ENCODE measurements around the gene MAP3K2.
A peak's percentile ranks its signal among the peaks of the same experiment; 100 is the strongest.

The MAP3K2 gene

GRCh38 chr2:127302168-127302567 is 85.6 kb downstream of the MAP3K2 start:
- H3K9ac ChIP-seq (ENCODE audit: low read depth, low read length): no peak overlapping the region
- H3K4me1 ChIP-seq (ENCODE audit: insufficient read depth, low read length): no peaks in the 10 kb centered on the region
- peaks cover 18% of the 10 kb centered on the region for H3K36me3 ChIP-seq (ENCODE audit: insufficient read depth, low read depth, low read length)
- H3K9me3 ChIP-seq (ENCODE audit: insufficient read depth, low read depth, low read length): no peaks in the 10 kb centered on the region
- no peaks in the 10 kb centered on the region for H3K27me3 ChIP-seq (ENCODE audit: insufficient read depth, low read length)
- no peak overlapping the region for H3K27ac ChIP-seq (ENCODE audit: low read length)
- H3K4me3 ChIP-seq (ENCODE audit: low read length): no peak overlapping the region

- H3K4me1 ChIP-seq (ENCODE audit: insufficient read depth, low read length): 0 out of 2 replicates have a peak, but pooled peaks cover 3% of the 10 kb centered on the region
- peak within 1 kb of the TSS; percentile 85 for H3K4me3 ChIP-seq (ENCODE audit: low read length)
- peaks cover 41% of the 10 kb centered on the region for H3K36me3 ChIP-seq (ENCODE audit: insufficient read depth, low read depth, low read length)
- H3K9me3 ChIP-seq (ENCODE audit: insufficient read depth, low read depth, low read length): no peaks in the 10 kb centered on the region
- peak within 1 kb of the TSS; percentile 85 for H3K9ac ChIP-seq (ENCODE audit: low read depth, low read length)
- peak within 1 kb of the TSS; percentile 79 for H3K27ac ChIP-seq (ENCODE audit: low read length)
- H3K27me3 ChIP-seq (ENCODE audit: insufficient read depth, low read length): no peaks in the 10 kb centered on the region
These were observed 93.8 kb downstream of the MAP3K2 start, which contains the start of gene ERCC3 for GRCh38 chr2:127293748-127294562. Gene ERCC3, minus strand, starts transcription at chr2:127294144. Its CDS starts 63 bp downstream, at chr2:127294081.

GRCh38 chr2:127293386-127293747 is 94.4 kb downstream of the MAP3K2 start:
- Histone ChIP-seq H3K9ac (ENCODE audit: low read depth, low read length) (peak overlapping the region; percentile 85; the same call in 1 of the 2 replicates), H3K27me3 (ENCODE audit: insufficient read depth, low read length) (no peaks in the 10 kb centered on the region), H3K9me3 (ENCODE audit: insufficient read depth, low read depth, low read length) (no peaks in the 10 kb centered on the region), H3K27ac (ENCODE audit: low read length) (no peak overlapping the region), H3K36me3 (ENCODE audit: insufficient read depth, low read depth, low read length) (peaks cover 47% of the 10 kb centered on the region), H3K4me1 (ENCODE audit: insufficient read depth, low read length) (0 out of 2 replicates have a peak, but pooled peaks cover 3% of the 10 kb centered on the region), H3K4me3 (ENCODE audit: low read length) (peak overlapping the region; percentile 85)

- peaks cover 98% of the 10 kb centered on the region for H3K36me3 ChIP-seq (ENCODE audit: insufficient read depth, low read depth, low read length)
- H3K9ac ChIP-seq (ENCODE audit: low read depth, low read length): no peak overlapping the region
- no peaks in the 10 kb centered on the region for H3K4me1 ChIP-seq (ENCODE audit: insufficient read depth, low read length)
- no peaks in the 10 kb centered on the region for H3K27me3 ChIP-seq (ENCODE audit: insufficient read depth, low read length)
- peaks cover 10% of the 10 kb centered on the region for H3K9me3 ChIP-seq (ENCODE audit: insufficient read depth, low read depth, low read length)
- H3K4me3 ChIP-seq (ENCODE audit: low read length): no peak overlapping the region
- H3K27ac ChIP-seq (ENCODE audit: low read length): no peak overlapping the region
These were observed 99.5 kb downstream of the MAP3K2 start for GRCh38 chr2:127288274-127288673.

GRCh38 chr2:127283275-127283674 is 104.5 kb downstream of the MAP3K2 start:
- H3K27me3 ChIP-seq (ENCODE audit: insufficient read depth, low read length): no peaks in the 10 kb centered on the region
- peaks cover 100% of the 10 kb centered on the region for H3K36me3 ChIP-seq (ENCODE audit: insufficient read depth, low read depth, low read length)
- no peak overlapping the region for H3K9ac ChIP-seq (ENCODE audit: low read depth, low read length)
- H3K27ac ChIP-seq (ENCODE audit: low read length): no peak overlapping the region
- peaks cover 13% of the 10 kb centered on the region for H3K9me3 ChIP-seq (ENCODE audit: insufficient read depth, low read depth, low read length)
- no peak overlapping the region for H3K4me3 ChIP-seq (ENCODE audit: low read length)
- H3K4me1 ChIP-seq (ENCODE audit: insufficient read depth, low read length): no peaks in the 10 kb centered on the region

GRCh38 chr2:127280693-127281092 is 107.1 kb downstream of the MAP3K2 start:
- Histone ChIP-seq H3K4me3 (ENCODE audit: low read length) (no peak overlapping the region), H3K27ac (ENCODE audit: low read length) (no peak overlapping the region), H3K4me1 (ENCODE audit: insufficient read depth, low read length) (no peaks in the 10 kb centered on the region), H3K27me3 (ENCODE audit: insufficient read depth, low read length) (no peaks in the 10 kb centered on the region), H3K9ac (ENCODE audit: low read depth, low read length) (no peak overlapping the region), H3K9me3 (ENCODE audit: insufficient read depth, low read depth, low read length) (peaks cover 13% of the 10 kb centered on the region), H3K36me3 (ENCODE audit: insufficient read depth, low read depth, low read length) (peaks cover 99% of the 10 kb centered on the region)

- no peaks in the 10 kb centered on the region for H3K4me1 ChIP-seq (ENCODE audit: insufficient read depth, low read length)
- H3K4me3 ChIP-seq (ENCODE audit: low read length): no peak overlapping the region
- no peaks in the 10 kb centered on the region for H3K27me3 ChIP-seq (ENCODE audit: insufficient read depth, low read length)
- no peak overlapping the region for H3K9ac ChIP-seq (ENCODE audit: low read depth, low read length)
- peaks cover 99% of the 10 kb centered on the region for H3K36me3 ChIP-seq (ENCODE audit: insufficient read depth, low read depth, low read length)
- no peak overlapping the region for H3K27ac ChIP-seq (ENCODE audit: low read length)
- peaks cover 13% of the 10 kb centered on the region for H3K9me3 ChIP-seq (ENCODE audit: insufficient read depth, low read depth, low read length)
These were observed 108.0 kb downstream of the MAP3K2 start for GRCh38 chr2:127279781-127280180.

- no peaks in the 10 kb centered on the region for H3K27me3 ChIP-seq (ENCODE audit: insufficient read depth, low read length)
- peaks cover 97% of the 10 kb centered on the region for H3K36me3 ChIP-seq (ENCODE audit: insufficient read depth, low read depth, low read length)
These were observed 108.8 kb downstream of the MAP3K2 start for GRCh38 chr2:127278959-127279358.

GRCh38 chr2:127277028-127277427 is 110.7 kb downstream of the MAP3K2 start:
- Histone ChIP-seq H3K4me3 (ENCODE audit: low read length) (no peak overlapping the region), H3K4me1 (ENCODE audit: insufficient read depth, low read length) (no peaks in the 10 kb centered on the region), H3K36me3 (ENCODE audit: insufficient read depth, low read depth, low read length) (peaks cover 96% of the 10 kb centered on the region), H3K9ac (ENCODE audit: low read depth, low read length) (no peak overlapping the region), H3K27me3 (ENCODE audit: insufficient read depth, low read length) (no peaks in the 10 kb centered on the region), H3K9me3 (ENCODE audit: insufficient read depth, low read depth, low read length) (no peaks in the 10 kb centered on the region), H3K27ac (ENCODE audit: low read length) (no peak overlapping the region)

More at GRCh38 chr2:127278959-127279358, 108.8 kb downstream of the MAP3K2 start:
- H3K9ac ChIP-seq (ENCODE audit: low read depth, low read length): no peak overlapping the region
- no peaks in the 10 kb centered on the region for H3K4me1 ChIP-seq (ENCODE audit: insufficient read depth, low read length)
- H3K27ac ChIP-seq (ENCODE audit: low read length): no peak overlapping the region
- H3K4me3 ChIP-seq (ENCODE audit: low read length): no peak overlapping the region
- peaks cover 10% of the 10 kb centered on the region for H3K9me3 ChIP-seq (ENCODE audit: insufficient read depth, low read depth, low read length)

- Histone ChIP-seq H3K27me3 (ENCODE audit: insufficient read depth, low read length) (no peaks in the 10 kb centered on the region), H3K9me3 (ENCODE audit: insufficient read depth, low read depth, low read length) (no peaks in the 10 kb centered on the region), H3K4me1 (ENCODE audit: insufficient read depth, low read length) (no peaks in the 10 kb centered on the region), H3K27ac (ENCODE audit: low read length) (no peak overlapping the region), H3K9ac (ENCODE audit: low read depth, low read length) (no peak overlapping the region), H3K4me3 (ENCODE audit: low read length) (no peak overlapping the region), H3K36me3 (ENCODE audit: insufficient read depth, low read depth, low read length) (peaks cover 94% of the 10 kb centered on the region)
These were observed 112.0 kb downstream of the MAP3K2 start for GRCh38 chr2:127275789-127276188.

GRCh38 chr2:127275356-127275755 is 112.4 kb downstream of the MAP3K2 start:
- Histone ChIP-seq H3K27me3 (ENCODE audit: insufficient read depth, low read length) (no peaks in the 10 kb centered on the region), H3K36me3 (ENCODE audit: insufficient read depth, low read depth, low read length) (peaks cover 95% of the 10 kb centered on the region), H3K27ac (ENCODE audit: low read length) (no peak overlapping the region), H3K4me3 (ENCODE audit: low read length) (no peak overlapping the region), H3K9me3 (ENCODE audit: insufficient read depth, low read depth, low read length) (no peaks in the 10 kb centered on the region), H3K4me1 (ENCODE audit: insufficient read depth, low read length) (no peaks in the 10 kb centered on the region), H3K9ac (ENCODE audit: low read depth, low read length) (no peak overlapping the region)

GRCh38 chr2:127270663-127271062 is 117.1 kb downstream of the MAP3K2 start:
- H3K9me3 ChIP-seq (ENCODE audit: insufficient read depth, low read depth, low read length): no peaks in the 10 kb centered on the region; the same call in 1 of the 2 replicates
- H3K27me3 ChIP-seq (ENCODE audit: insufficient read depth, low read length): no peaks in the 10 kb centered on the region
- H3K4me3 ChIP-seq (ENCODE audit: low read length): no peak overlapping the region
- no peak overlapping the region for H3K9ac ChIP-seq (ENCODE audit: low read depth, low read length)
- H3K36me3 ChIP-seq (ENCODE audit: insufficient read depth, low read depth, low read length): peaks cover 86% of the 10 kb centered on the region
- H3K27ac ChIP-seq (ENCODE audit: low read length): no peak overlapping the region
- no peaks in the 10 kb centered on the region for H3K4me1 ChIP-seq (ENCODE audit: insufficient read depth, low read length)

All from iPS-20b (cell line).